A549 (cell line): Measurements from ENCODE around the gene THBS2. TPM values are rescaled to one million over a fixed set of nuclear protein-coding genes. Genes with fewer than 3 reads are reported as not detected.

ENCODE experiments used
- ATAC-seq, 2 experiments: fragments of 200-7000 bp in 1 of 2; fragments of >200 bp in 1 of 2; cut with Nextera tagmentation in 1 of 2; cut with Tn5 transposase in 1 of 2; 3 replicates each; pipeline versions ENCODE4 v1.8.0 to v1.9.1; 2018 to 2020; ENCODE audit warnings: mild to moderate bottlenecking in 1 of 2, moderate library complexity in 1 of 2
- CTCF ChIA-PET: fragments of 300-600 bp; sonication (Branson Sonifier 250); formaldehyde crosslinking; extraction: SDS; loops from one replicate; lab custom pipeline; 2021; ENCODE audit warnings: antibody characterized with exemption, inconsistent platforms; lab: Yijun Ruan, JAX
- POLR2A ChIA-PET: fragments of 350-600 bp; formaldehyde crosslinking; extraction: SDS; loops from one replicate; lab custom pipeline; 2021; ENCODE audit warnings: antibody characterized with exemption, inconsistent platforms; lab: Yijun Ruan, JAX
- DNase-seq, 2 experiments: peaks; one replicate each; pipeline versions ENCODE4 v3.0.0 to v3.0.0-alpha.2; 2011 to 2016; ENCODE audit warnings: low read depth in 1 of 2, low spot score in 1 of 2
- FAIRE-seq: peaks from 2 replicates; lab custom pipeline; 2011; peaks lifted over from hg19 to GRCh38; lab: Jason Lieb, UNC
- H3K27ac ChIP-seq, 2 experiments: fragments of >200 bp; sonication (Bioruptor Twin); formaldehyde crosslinking; 3 replicates each; pipeline ENCODE4 v1.5.1; 2016 to 2017
- H3K4me1 ChIP-seq: fragments of >200 bp; sonication (Bioruptor Twin); formaldehyde crosslinking; 3 replicates; pipeline ENCODE4 v1.6.1; 2016
- H3K4me2 ChIP-seq: fragments of >200 bp; sonication (Bioruptor Twin); formaldehyde crosslinking; 3 replicates; pipeline ENCODE4 v1.6.1; 2016
- H3K4me3 ChIP-seq: fragments of >200 bp; sonication (Bioruptor Twin); formaldehyde crosslinking; 3 replicates; pipeline ENCODE4 v1.5.1; 2016
- H3K9me3 ChIP-seq: fragments of >200 bp; sonication (Bioruptor Twin); formaldehyde crosslinking; 3 replicates; pipeline ENCODE4 v1.6.1; 2016
- ATOH8 ChIP-seq: fragments of 250-450 bp; sonication (Bioruptor Pico); IDR thresholded peaks from 2 replicates; pipeline ENCODE4 v1.5.0; 2020; ENCODE audit warnings: low read depth, mild to moderate bottlenecking, moderate library complexity
- CHD2 ChIP-seq: fragments of 150-350 bp; IDR thresholded peaks from 2 replicates; pipeline ENCODE4 v1.6.1; 2014; ENCODE audit warnings: low read length; ENCODE audit not compliant: partially characterized antibody
- CHD4 ChIP-seq: fragments of 200-600 bp; sonication (generic); IDR thresholded peaks from 2 replicates; pipeline ENCODE4 v1.6.1; 2016; ENCODE audit warnings: antibody characterized with exemption, mild to moderate bottlenecking, borderline replicate concordance
- EHF ChIP-seq: fragments of 250-450 bp; sonication (Bioruptor Pico); IDR thresholded peaks from 2 replicates; pipeline ENCODE4 v1.5.0; 2020; ENCODE audit warnings: mild to moderate bottlenecking
- FOSB ChIP-seq: fragments of 250-450 bp; sonication (Bioruptor Pico); IDR thresholded peaks from 2 replicates; pipeline ENCODE4 v1.5.0; 2020; ENCODE audit warnings: mild to moderate bottlenecking, moderate library complexity
- FOXS1 ChIP-seq: fragments of 250-450 bp; sonication (Bioruptor Pico); IDR thresholded peaks from 2 replicates; pipeline ENCODE4 v1.5.0; 2020; ENCODE audit warnings: mild to moderate bottlenecking, moderate library complexity
- HEYL ChIP-seq: fragments of 250-450 bp; sonication (Bioruptor Pico); IDR thresholded peaks from 2 replicates; pipeline ENCODE4 v1.8.0; 2021; ENCODE audit warnings: mild to moderate bottlenecking, moderate library complexity
- HMGXB4 ChIP-seq: fragments of 250-450 bp; sonication (Bioruptor Pico); IDR thresholded peaks from 2 replicates; pipeline ENCODE4 v1.5.0; 2021; ENCODE audit warnings: mild to moderate bottlenecking, moderate library complexity, borderline replicate concordance
- KDM1A ChIP-seq: fragments of 200-600 bp; sonication (generic); IDR thresholded peaks from 2 replicates; pipeline ENCODE4 v1.6.1; 2016; ENCODE audit warnings: low read depth, mild to moderate bottlenecking
- MAFK ChIP-seq: fragments of 450-650 bp; IDR thresholded peaks from 2 replicates; pipeline ENCODE4 v1.6.1; 2014; ENCODE audit not compliant: partially characterized antibody
- NPAS2 ChIP-seq: fragments of 250-450 bp; sonication (Bioruptor Pico); IDR thresholded peaks from 2 replicates; pipeline ENCODE4 v1.8.0; 2022; ENCODE audit warnings: mild to moderate bottlenecking, moderate library complexity, borderline replicate concordance
- RARB ChIP-seq: fragments of 250-450 bp; sonication (Bioruptor Pico); IDR thresholded peaks from 2 replicates; pipeline ENCODE4 v1.8.0; 2021; ENCODE audit warnings: mild to moderate bottlenecking, moderate library complexity
- REST ChIP-seq: fragments of 200-600 bp; sonication (generic); IDR thresholded peaks from 2 replicates; pipeline ENCODE4 v1.6.1; 2016; ENCODE audit warnings: antibody characterized with exemption, mild to moderate bottlenecking, moderate library complexity
- ZC3H11A ChIP-seq: fragments of 450-650 bp; IDR thresholded peaks from 2 replicates; pipeline ENCODE4 v1.6.1; 2014; ENCODE audit warnings: antibody characterized with exemption, mild to moderate bottlenecking
- ZNF302 ChIP-seq: fragments of 250-450 bp; sonication (Bioruptor Pico); IDR thresholded peaks from 2 replicates; pipeline ENCODE4 v1.9.0; 2021; ENCODE audit warnings: inconsistent platforms, mild to moderate bottlenecking, moderate library complexity
- WGBS: methylation state at CpG from one replicate; pipeline ENCODE4 v1.1.6; 2017; ENCODE audit errors: missing lambda C conversion rate; 5-methylcytosine and 5-hydroxymethylcytosine counted together
- polyA plus RNA-seq, 4 experiments: library from polyadenylated mRNA; depleted of rRNA in 3 of 4; stranded (reverse); fragments of >200 nt; fragmentation: RNase III in 1 of 4; extraction: RNeasy Plus Mini Kit Qiagen cat#74134 plus additional on column Dnase treatment in 1 of 4; gene quantifications; 2 replicates in 3 of 4; 3 replicates in 1 of 4; pipeline ENCODE4 v1.2.3, GENCODE V29; 2011 to 2017
- TF ChIP-seq, protein P1 (sequence below): fragments of >200 bp; sonication (Bioruptor Twin); formaldehyde crosslinking; IDR thresholded peaks from 3 replicates; pipeline ENCODE4 v1.6.1; 2016
- TF ChIP-seq, protein P2 (sequence below): fragments of >200 bp; sonication (Bioruptor Twin); formaldehyde crosslinking; IDR thresholded peaks from 3 replicates; pipeline ENCODE4 v1.5.1; 2016
- TF ChIP-seq, protein P3 (sequence below): IDR thresholded peaks from 2 replicates; pipeline ENCODE4 v1.6.1; 2012; ENCODE audit warnings: low read depth, borderline replicate concordance

Gene THBS2
- polyA plus RNA-seq, 2 of the 4 experiments (the other 2 are of a cell fraction): 0.01 to 0.06 TPM

GRCh38 chr6:169293196-169293595, 39.5 kb upstream of the THBS2 start:
- ChIA-PET CTCF (no interaction called here), POLR2A (interaction anchor here (1.3 kb wide), 1 partner anchor 80 kb away, joined by 14 read pairs; no protein-coding TSS in a partner anchor)
- peak overlapping the region; percentile 98 for H3K27ac ChIP-seq
- peak overlapping the region; percentile 73 for H3K4me2 ChIP-seq
- no peak for ATAC-seq
- peaks cover 26% of the 10 kb centered on the region for H3K4me1 ChIP-seq
- DNase-seq: no peak
- H3K9me3 ChIP-seq: peaks cover 11% of the 10 kb centered on the region; the same call in 2 of the 3 replicates
- TF ChIP-seq RARB (no peak), ZC3H11A (no peak), REST (no peak), KDM1A (no peak), HEYL (CRISPR knock-in tag) (no peak), MAFK (no peak), CHD2 (no peak), FOXS1 (no peak), ZNF302 (CRISPR knock-in tag) (no peak), EHF (no peak)
- TF ChIP-seq, protein P1, sequence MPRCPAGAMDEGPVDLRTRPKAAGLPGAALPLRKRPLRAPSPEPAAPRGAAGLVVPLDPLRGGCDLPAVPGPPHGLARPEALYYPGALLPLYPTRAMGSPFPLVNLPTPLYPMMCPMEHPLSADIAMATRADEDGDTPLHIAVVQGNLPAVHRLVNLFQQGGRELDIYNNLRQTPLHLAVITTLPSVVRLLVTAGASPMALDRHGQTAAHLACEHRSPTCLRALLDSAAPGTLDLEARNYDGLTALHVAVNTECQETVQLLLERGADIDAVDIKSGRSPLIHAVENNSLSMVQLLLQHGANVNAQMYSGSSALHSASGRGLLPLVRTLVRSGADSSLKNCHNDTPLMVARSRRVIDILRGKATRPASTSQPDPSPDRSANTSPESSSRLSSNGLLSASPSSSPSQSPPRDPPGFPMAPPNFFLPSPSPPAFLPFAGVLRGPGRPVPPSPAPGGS: no peak
- TF ChIP-seq, protein P2, sequence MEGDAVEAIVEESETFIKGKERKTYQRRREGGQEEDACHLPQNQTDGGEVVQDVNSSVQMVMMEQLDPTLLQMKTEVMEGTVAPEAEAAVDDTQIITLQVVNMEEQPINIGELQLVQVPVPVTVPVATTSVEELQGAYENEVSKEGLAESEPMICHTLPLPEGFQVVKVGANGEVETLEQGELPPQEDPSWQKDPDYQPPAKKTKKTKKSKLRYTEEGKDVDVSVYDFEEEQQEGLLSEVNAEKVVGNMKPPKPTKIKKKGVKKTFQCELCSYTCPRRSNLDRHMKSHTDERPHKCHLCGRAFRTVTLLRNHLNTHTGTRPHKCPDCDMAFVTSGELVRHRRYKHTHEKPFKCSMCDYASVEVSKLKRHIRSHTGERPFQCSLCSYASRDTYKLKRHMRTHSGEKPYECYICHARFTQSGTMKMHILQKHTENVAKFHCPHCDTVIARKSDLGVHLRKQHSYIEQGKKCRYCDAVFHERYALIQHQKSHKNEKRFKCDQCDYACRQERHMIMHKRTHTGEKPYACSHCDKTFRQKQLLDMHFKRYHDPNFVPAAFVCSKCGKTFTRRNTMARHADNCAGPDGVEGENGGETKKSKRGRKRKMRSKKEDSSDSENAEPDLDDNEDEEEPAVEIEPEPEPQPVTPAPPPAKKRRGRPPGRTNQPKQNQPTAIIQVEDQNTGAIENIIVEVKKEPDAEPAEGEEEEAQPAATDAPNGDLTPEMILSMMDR: no peak
- no peak for FAIRE-seq
- H3K4me3 ChIP-seq: no peak overlapping the region
- WGBS: 21% methylated on average over 2 of the region's 2 CpGs

- H3K4me1 ChIP-seq: peaks cover 26% of the 10 kb centered on the region
- H3K27ac ChIP-seq: peak overlapping the region; percentile 98
- H3K4me2 ChIP-seq: peak overlapping the region; percentile 73
- peaks cover 11% of the 10 kb centered on the region; the same call in 2 of the 3 replicates for H3K9me3 ChIP-seq
- peak; percentile 70 to 91 for DNase-seq
- FAIRE-seq: no peak
- H3K4me3 ChIP-seq: no peak overlapping the region
- POLR2A ChIA-PET: interaction anchor here (0.9 to 1.3 kb wide), 2 partner anchors 80 to 409 kb away, joined by 3 to 14 read pairs; no protein-coding TSS in a partner anchor
- CTCF ChIA-PET: no interaction called here
- peak; percentile 90 to 96 for ATAC-seq
- 2% methylated on average over 7 of the region's 11 CpGs for WGBS
- TF ChIP-seq ATOH8 (CRISPR knock-in tag) (no peak), FOSB (CRISPR knock-in tag) (no peak), CHD4 (no peak), NPAS2 (CRISPR knock-in tag) (no peak), REST (no peak), HMGXB4 (CRISPR knock-in tag) (no peak)
- TF ChIP-seq, protein P3, sequence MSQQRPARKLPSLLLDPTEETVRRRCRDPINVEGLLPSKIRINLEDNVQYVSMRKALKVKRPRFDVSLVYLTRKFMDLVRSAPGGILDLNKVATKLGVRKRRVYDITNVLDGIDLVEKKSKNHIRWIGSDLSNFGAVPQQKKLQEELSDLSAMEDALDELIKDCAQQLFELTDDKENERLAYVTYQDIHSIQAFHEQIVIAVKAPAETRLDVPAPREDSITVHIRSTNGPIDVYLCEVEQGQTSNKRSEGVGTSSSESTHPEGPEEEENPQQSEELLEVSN: no peak
- TF ChIP-seq, protein P1: peak; percentile 89; the same call in 2 of the 3 replicates
These were observed 38.9 kb upstream of the THBS2 start for GRCh38 chr6:169292338-169293124.
